Right ventricle myocardium superior (tissue), 1 donor: ENCODE measurements around the gene ETNK2. TPM values are rescaled to one million over a fixed set of nuclear protein-coding genes. Genes with fewer than 3 reads are reported as not detected.

Experiments used
- ATAC-seq: fragments of 200-7000 bp; cut with Tn5 transposase; one replicate; pipeline ENCODE4 v1.9.1; 2020; ENCODE audit warnings: mild to moderate bottlenecking; ENCODE audit not compliant: poor library complexity
- DNase-seq: peaks from one replicate; pipeline ENCODE4 v3.0.0-alpha.2; 2020
- intact Hi-C: fragments of 100-400 bp; cut with DNase I; formaldehyde crosslinking; loops from one replicate; pipeline ENCODE4 v1.11.2; 2022
- total RNA-seq: library from RNA; stranded (reverse); fragmentation: NEBNext Ultra II Directional; extraction: Animal tissue kit (Norgen Biotek cat#: 25700); gene quantifications from one replicate; pipeline ENCODE4 v1.2.1, GENCODE V29; 2021
- donor health status: DM: no; HTN: yes; CAD: no; lungs with severe emphysema.

ETNK2 gene
- total RNA-seq, 1 donor from 2014 or later: 5.2 TPM

DNA sequence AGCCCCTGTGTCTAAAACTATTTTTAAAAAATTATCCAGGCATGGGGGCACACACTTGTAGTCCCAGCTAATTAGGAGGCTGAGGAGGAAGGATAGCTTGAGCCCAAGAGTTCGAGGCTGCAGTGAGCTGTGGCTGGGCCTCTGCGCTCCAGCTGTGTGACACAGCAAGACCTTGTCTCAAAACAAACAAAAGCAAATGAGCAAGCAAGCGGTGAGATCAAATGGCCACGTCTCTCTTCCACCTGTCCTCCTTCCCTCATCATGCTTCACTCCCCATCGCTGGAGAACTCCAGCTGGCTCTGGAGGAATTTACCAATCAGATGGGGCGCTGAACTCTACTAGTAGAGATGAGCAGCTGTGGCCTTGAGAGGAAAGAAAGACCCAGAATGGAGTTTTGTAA lies 28.3 kb upstream of the ETNK2 start:
- intact Hi-C loops: no loop called here
- ATAC-seq: no peak
- no peak for DNase-seq

GRCh38 chr1:204178487-204179281 lies 26.8 kb upstream of the ETNK2 start:
- intact Hi-C loops: no loop called here
- no peak for ATAC-seq

DNA sequence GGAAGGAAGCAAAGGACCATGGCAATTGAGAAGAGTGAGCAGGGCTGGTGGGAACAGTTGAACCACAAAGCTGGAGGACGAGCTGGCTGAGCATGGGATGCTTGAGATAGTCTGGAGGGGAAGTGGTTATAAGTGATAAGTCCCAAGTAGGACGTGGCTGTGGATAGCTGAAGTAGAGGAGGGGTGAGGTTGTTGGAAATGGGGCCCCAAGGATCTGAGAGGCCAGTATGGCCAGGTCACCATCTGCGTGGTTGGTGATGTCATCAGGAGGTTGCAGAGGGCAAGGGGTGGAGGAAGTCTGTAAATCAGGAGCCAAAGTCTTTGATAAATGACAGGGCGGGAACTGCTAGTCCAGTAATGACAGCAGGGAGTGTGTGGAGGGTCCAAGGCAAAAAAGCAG lies 25.3 kb upstream of the ETNK2 start:
- intact Hi-C loops: no loop called here
- no peak for DNase-seq
- no peak for ATAC-seq

More at GRCh38 chr1:204178487-204179281, 26.8 kb upstream of the ETNK2 start:
- DNase-seq: no peak

- intact Hi-C loops: no loop called here
- DNase-seq (no peak), ATAC-seq (no peak)
These were observed 24.2 kb upstream of the ETNK2 start for GRCh38 chr1:204176049-204176448.

- ATAC-seq (no peak), DNase-seq (no peak)
- intact Hi-C loops: no loop called here
These were observed 23.1 kb upstream of the ETNK2 start for GRCh38 chr1:204174958-204175357.

- intact Hi-C loops: no loop called here
- DNase-seq (no peak), ATAC-seq (no peak)
These were observed 20.7 kb upstream of the ETNK2 start for GRCh38 chr1:204172404-204173029.

DNA sequence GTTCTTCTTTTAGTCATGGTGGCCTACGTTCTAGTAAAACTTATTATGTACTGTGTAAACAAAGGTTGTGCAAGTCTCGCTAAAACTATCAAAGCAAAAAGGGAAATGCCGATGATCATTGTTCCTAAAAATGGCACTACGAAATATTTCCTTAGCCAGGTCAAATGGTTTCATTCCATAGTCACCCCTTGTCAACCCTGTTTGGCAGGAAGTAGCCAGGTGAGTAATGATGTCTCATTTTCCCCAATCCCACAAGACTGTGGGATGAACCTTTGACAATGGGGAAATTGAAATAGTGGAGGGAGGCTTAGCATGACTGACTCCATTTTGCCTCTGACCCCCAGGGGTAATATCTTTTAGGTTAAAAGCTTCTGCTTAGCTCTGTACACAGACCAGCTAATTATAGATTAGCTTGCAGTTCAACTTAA lies 19.9 kb upstream of the ETNK2 start:
- DNase-seq (no peak), ATAC-seq (no peak)
- intact Hi-C loops: no loop called here

DNA sequence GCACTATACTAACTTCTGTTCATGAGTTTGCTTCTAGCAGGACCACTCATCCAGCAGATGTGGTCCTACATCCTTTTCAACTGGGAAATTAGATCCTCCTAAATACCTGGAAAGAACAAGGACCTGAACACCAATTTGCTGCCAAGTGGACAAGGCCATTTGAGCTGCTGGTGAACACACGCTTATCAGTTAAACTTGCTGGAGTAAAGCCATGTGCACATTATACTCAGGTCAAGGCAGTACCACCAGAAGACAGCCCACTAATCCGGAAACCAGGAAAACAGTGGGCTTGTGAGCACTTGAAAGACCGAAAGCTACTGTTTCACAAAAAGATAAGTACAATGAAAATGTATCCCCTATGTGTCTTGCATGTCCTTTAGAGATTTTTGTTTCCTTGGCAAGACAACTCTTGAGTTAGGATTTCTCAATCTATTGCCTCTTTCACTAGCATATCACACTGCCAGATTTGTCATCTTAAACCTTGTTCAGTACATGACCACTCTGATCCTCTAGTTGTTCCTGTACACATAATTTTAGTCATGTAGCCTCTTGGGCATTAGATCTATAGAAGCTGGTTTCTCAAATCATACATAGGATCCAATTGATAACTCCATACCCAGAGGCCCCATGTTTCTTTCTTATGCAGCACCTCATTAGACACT lies 18.8 kb upstream of the ETNK2 start:
- intact Hi-C loops: no loop called here
- ATAC-seq (no peak), DNase-seq (no peak)

GRCh38 chr1:204169858-204170257 lies 18.0 kb upstream of the ETNK2 start:
- intact Hi-C loops: no loop called here
- ATAC-seq (no peak), DNase-seq (no peak)

DNA sequence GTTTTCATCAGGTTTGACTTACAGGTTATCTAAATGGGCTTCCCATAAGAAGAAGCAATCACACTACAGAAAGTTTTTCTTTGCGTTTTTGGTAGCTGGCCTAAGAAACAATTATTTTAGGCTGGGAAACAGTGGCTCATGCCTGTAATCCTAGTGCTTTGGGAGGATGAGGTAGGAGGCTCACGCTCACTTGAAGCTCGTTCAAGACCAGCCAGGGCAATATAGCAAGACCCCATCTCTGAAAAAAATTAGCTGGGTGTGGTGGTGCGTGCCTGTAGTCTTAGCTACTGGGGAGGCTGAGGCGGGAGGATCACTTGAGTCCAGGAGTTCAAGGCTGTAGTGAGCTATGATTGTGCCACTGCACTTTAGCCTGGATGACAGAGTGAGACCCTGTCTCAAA lies 15.9 kb upstream of the ETNK2 start:
- intact Hi-C loops: no loop called here
- no peak for DNase-seq
- no peak for ATAC-seq

DNA sequence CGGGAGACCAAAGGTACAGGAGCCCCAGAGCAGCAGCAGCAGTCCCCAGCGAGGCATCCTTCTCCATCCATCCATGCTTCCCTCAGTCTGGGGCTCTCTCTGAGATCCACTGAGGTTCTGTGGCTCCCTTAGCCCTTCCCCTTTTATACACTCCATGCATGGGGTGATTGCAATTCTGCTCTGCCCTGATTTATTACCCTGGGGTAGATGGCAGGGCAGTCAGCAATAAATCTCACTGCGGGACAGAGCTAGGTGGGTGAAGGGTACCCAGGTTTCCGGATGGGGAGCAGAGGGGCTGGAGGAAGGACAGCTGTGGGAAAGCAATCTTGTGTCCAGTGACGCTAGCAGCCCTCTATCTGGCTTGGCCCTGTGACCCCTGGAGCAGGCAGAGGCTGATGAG lies 14.4 kb upstream of the ETNK2 start, which contains the start of gene REN:
TSS of gene REN (minus strand) at position 119 of the 400 bp plus-strand sequence. CDS start at position 75, 44 bp downstream.
- no peak for ATAC-seq
- DNase-seq: no peak
- intact Hi-C loops: no loop called here

GRCh38 chr1:204162494-204163074 lies 10.7 kb upstream of the ETNK2 start:
- intact Hi-C loops: loop anchor here (2.0 to 5.0 kb wide), 2 partner anchors 45 to 200 kb away; no protein-coding TSS in a partner anchor
- ATAC-seq (peak; percentile 96), DNase-seq (peak; percentile 88)

GRCh38 chr1:204161609-204162493 lies 10.0 kb upstream of the ETNK2 start:
- no peak for ATAC-seq
- intact Hi-C loops: loop anchor here (2.0 to 5.0 kb wide), 2 partner anchors 45 to 201 kb away; no protein-coding TSS in a partner anchor
- no peak for DNase-seq

- ATAC-seq (no peak), DNase-seq (no peak)
- intact Hi-C loops: no loop called here
These were observed 6.1 kb upstream of the ETNK2 start for GRCh38 chr1:204157962-204158361.

- no peak for DNase-seq
These were observed 4.0 kb upstream of the ETNK2 start for GRCh38 chr1:204155881-204156280.

DNA sequence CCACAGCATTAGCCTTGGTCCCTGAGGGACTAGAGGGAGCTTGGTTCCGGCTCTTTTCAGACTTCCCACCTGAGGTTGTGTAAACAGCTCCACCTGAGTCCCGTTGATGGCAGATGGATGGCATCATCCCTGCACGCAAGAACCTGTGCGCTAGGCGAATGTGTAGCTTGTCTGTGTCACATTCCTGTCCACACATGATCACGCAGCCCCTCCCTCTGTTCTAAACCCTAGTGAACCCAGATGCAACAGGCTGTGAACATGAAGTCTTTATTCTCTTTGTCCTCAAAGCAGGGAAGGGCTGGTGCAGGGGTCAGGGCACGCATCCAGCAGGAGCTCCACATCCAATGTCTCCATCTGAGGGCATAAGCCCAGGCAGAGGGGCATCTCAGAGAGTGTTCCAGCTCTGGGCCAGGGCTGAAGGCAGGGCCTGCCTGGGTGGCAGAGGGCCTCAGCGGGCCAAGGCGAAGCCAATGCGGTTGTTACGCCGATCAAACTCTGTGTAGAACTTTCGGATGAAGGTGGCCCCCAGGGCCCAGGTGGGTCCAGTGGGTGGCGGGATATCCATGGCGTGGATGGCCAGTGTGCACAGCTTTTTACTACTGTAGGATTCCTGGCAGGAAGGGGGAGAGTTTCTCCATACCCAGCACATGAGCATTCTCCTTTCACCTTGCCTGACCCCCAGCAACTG lies 2.9 kb upstream of the ETNK2 start:
- DNase-seq (no peak), ATAC-seq (no peak)
- intact Hi-C loops: no loop called here

More at GRCh38 chr1:204155881-204156280, 4.0 kb upstream of the ETNK2 start:
- ATAC-seq: no peak
- intact Hi-C loops: no loop called here

- intact Hi-C loops: no loop called here
- ATAC-seq (no peak), DNase-seq (no peak)
These were observed 1.8 kb upstream of the ETNK2 start for GRCh38 chr1:204153667-204154066.
